ENCODE data around the gene FREY1. TPM values are rescaled to one million over a fixed set of nuclear protein-coding genes. Genes with fewer than 3 reads are reported as not detected.

FREY1 gene
- total RNA-seq, 1 donor: 1.8 TPM

GRCh38 chr11:45933846-45934579 is 26.9 kb upstream of the FREY1 start:
- TF ChIP-seq CTCF (IDR thresholded peaks at IDR 0.05; ENCODE audit: extremely low read depth, low read depth, low read length): no peak
- Histone ChIP-seq H3K27ac (ENCODE audit: low read depth, low read length) (no peak overlapping the region), H3K4me2 (ENCODE audit: insufficient read depth, low read length) (no peak overlapping the region), H3K4me1 (ENCODE audit: insufficient read depth, low read length) (no peaks in the 10 kb centered on the region), H3K9me3 (ENCODE audit: low read depth, low read length) (no peaks in the 10 kb centered on the region), H2AFZ (ENCODE audit: low read length) (no peak overlapping the region), H3K4me3 (ENCODE audit: insufficient read depth, low read length) (no peak overlapping the region), H4K20me1 (ENCODE audit: insufficient read depth, low read length) (peaks cover 12% of the 10 kb centered on the region), H3K79me2 (ENCODE audit: insufficient read depth, low read length) (no peaks in the 10 kb centered on the region), H3K36me3 (ENCODE audit: insufficient read depth, low read length) (peaks cover 42% of the 10 kb centered on the region), H3K27me3 (ENCODE audit: insufficient read depth, low read length) (no peaks in the 10 kb centered on the region)
- peak; percentile 61 for DNase-seq (ENCODE audit: insufficient read length, low spot score, missing footprints)

- peak; percentile 71 for DNase-seq (ENCODE audit: insufficient read length, low spot score, missing footprints)
- Histone ChIP-seq H3K27ac (ENCODE audit: low read depth, low read length) (no peak overlapping the region), H3K4me2 (ENCODE audit: insufficient read depth, low read length) (no peak overlapping the region), H3K36me3 (ENCODE audit: insufficient read depth, low read length) (peaks cover 40% of the 10 kb centered on the region), H3K79me2 (ENCODE audit: insufficient read depth, low read length) (no peaks in the 10 kb centered on the region), H4K20me1 (ENCODE audit: insufficient read depth, low read length) (peaks cover 12% of the 10 kb centered on the region), H2AFZ (ENCODE audit: low read length) (no peak overlapping the region), H3K4me3 (ENCODE audit: insufficient read depth, low read length) (no peak overlapping the region), H3K4me1 (ENCODE audit: insufficient read depth, low read length) (no peaks in the 10 kb centered on the region), H3K9me3 (ENCODE audit: low read depth, low read length) (no peaks in the 10 kb centered on the region), H3K27me3 (ENCODE audit: insufficient read depth, low read length) (no peaks in the 10 kb centered on the region)
- TF ChIP-seq CTCF (IDR thresholded peaks at IDR 0.05; ENCODE audit: extremely low read depth, low read depth, low read length): no peak
These were observed 26.2 kb upstream of the FREY1 start for GRCh38 chr11:45933131-45933831.

- Histone ChIP-seq H3K4me1 (ENCODE audit: insufficient read depth, low read length) (no peaks in the 10 kb centered on the region), H4K20me1 (ENCODE audit: insufficient read depth, low read length) (peaks cover 9% of the 10 kb centered on the region), H3K9me3 (ENCODE audit: low read depth, low read length) (no peaks in the 10 kb centered on the region), H2AFZ (ENCODE audit: low read length) (no peak overlapping the region), H3K27ac (ENCODE audit: low read depth, low read length) (no peak overlapping the region), H3K4me3 (ENCODE audit: insufficient read depth, low read length) (no peak overlapping the region), H3K27me3 (ENCODE audit: insufficient read depth, low read length) (no peaks in the 10 kb centered on the region), H3K79me2 (ENCODE audit: insufficient read depth, low read length) (no peaks in the 10 kb centered on the region), H3K36me3 (ENCODE audit: insufficient read depth, low read length) (peaks cover 32% of the 10 kb centered on the region), H3K4me2 (ENCODE audit: insufficient read depth, low read length) (no peak overlapping the region)
- no peak for DNase-seq (ENCODE audit: insufficient read length, low spot score, missing footprints)
- no peak for TF ChIP-seq CTCF (IDR thresholded peaks at IDR 0.05; ENCODE audit: extremely low read depth, low read depth, low read length)
These were observed 25.1 kb upstream of the FREY1 start for GRCh38 chr11:45932217-45932616.

DNA sequence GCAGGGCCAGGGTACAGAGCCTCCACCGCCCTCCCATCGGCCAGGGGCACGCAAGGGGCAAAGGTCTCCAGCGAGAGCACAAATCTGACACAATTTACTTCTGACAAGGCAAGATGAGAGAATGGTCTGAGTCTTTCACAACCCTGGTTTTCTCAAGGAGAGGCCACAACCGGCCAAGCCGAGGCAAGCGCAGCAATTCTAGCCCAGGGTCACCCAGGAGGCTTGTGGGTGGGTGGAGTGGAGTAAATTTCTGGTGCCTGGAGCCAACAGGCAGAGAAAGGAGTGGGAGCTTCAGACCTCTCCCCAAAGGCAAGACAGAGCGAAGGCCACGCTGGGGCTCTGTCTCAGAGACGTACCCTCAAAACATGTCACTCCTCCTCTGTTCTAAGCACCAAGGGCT is 24.7 kb upstream of the FREY1 start:
- Histone ChIP-seq H3K36me3 (ENCODE audit: insufficient read depth, low read length) (peaks cover 32% of the 10 kb centered on the region), H2AFZ (ENCODE audit: low read length) (no peak overlapping the region), H4K20me1 (ENCODE audit: insufficient read depth, low read length) (peaks cover 9% of the 10 kb centered on the region), H3K27ac (ENCODE audit: low read depth, low read length) (no peak overlapping the region), H3K27me3 (ENCODE audit: insufficient read depth, low read length) (peaks cover under 1% of the 10 kb centered on the region), H3K79me2 (ENCODE audit: insufficient read depth, low read length) (no peaks in the 10 kb centered on the region), H3K9me3 (ENCODE audit: low read depth, low read length) (no peaks in the 10 kb centered on the region), H3K4me3 (ENCODE audit: insufficient read depth, low read length) (no peak overlapping the region), H3K4me2 (ENCODE audit: insufficient read depth, low read length) (no peak overlapping the region), H3K4me1 (ENCODE audit: insufficient read depth, low read length) (no peaks in the 10 kb centered on the region)
- TF ChIP-seq CTCF (IDR thresholded peaks at IDR 0.05; ENCODE audit: extremely low read depth, low read depth, low read length): no peak
- DNase-seq (ENCODE audit: insufficient read length, low spot score, missing footprints): no peak

Measured in osteoblast (primary cell).